HG02970 (cell line): Measurements from ENCODE around the gene FBXO4.
"Not testable (repeated sequence)": the region's sequence is repeated elsewhere in the genome, so short reads cannot be mapped to it uniquely, and the experiment has no call there.

Experiments
- ATAC-seq: cut with Tn5 transposase; IDR thresholded peaks from one replicate; pipeline ENCODE4 v1.9.1; 2021; ENCODE audit warnings: mild to moderate bottlenecking, moderate library complexity, moderate number of reproducible peaks; ENCODE audit not compliant: unreplicated experiment, low FRiP score

FBXO4 gene

GRCh38 chr5:41921166-41921565 lies 3.9 kb upstream of the FBXO4 start:
- ATAC-seq = no peak

- no peak for ATAC-seq
Measured at GRCh38 chr5:41921874-41922273, 3.2 kb upstream of the FBXO4 start.

- ATAC-seq = no peak
Measured at GRCh38 chr5:41924526-41924871, 582 bp upstream of the FBXO4 start.

DNA sequence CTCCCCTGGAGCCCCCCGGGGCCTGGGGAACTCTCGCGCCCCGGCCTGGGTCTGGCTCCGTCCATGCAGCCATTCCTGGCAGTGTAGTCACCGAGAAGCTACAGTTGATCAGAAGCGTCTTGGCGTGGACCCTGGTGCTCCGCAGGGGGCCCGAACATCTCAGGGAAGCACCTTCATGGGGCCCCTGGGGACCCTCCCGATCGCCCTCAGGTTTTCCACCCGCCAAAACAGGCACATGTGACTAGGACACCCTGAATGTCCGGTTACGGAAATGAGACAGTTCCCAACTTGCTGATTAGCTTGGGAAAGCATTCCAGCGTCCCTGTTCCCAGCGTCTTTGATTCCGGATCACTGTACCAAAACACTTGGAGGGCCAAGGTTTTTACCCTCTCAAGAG lies 472 bp downstream of the FBXO4 start:
- no peak for ATAC-seq

DNA sequence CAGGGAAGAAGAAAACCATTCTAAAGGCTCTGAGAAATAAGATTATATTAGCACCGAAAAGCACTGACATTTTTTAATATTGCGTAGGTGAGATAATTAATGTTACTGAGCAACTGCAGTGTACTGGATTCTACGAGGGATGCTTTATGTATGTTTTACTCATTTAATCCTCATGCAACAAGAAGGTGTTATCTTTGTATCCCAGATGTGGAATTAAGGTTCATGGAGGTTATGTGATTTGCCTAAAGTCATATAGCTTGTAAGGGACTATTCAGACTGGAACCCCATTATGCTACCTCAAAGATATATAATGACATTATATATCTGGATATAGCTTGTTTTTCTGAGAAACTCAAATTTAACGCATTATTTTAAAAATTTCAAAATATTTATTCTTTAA lies 2.5 kb downstream of the FBXO4 start:
- ATAC-seq = no peak

GRCh38 chr5:41929035-41929434 lies 4.0 kb downstream of the FBXO4 start:
- no peak for ATAC-seq

DNA sequence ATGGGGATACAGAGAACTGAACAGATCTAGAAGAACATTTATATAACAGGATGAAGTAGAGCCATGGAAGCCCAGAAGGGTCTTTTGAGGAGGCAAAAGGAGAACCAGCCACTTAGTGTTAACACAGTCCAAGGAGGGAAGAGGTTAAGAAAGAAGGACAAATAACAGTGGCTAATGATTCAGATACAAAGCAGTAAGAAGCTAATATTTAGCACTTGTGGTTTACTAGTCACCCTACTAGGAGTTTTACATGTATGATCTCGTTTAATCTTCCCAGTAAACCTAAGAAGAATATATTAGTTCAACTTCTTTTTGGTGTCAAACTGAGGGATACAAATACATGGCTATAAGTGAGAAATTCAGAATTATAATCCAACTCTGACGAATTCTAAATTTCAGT lies 7.7 kb downstream of the FBXO4 start:
- no peak for ATAC-seq

DNA sequence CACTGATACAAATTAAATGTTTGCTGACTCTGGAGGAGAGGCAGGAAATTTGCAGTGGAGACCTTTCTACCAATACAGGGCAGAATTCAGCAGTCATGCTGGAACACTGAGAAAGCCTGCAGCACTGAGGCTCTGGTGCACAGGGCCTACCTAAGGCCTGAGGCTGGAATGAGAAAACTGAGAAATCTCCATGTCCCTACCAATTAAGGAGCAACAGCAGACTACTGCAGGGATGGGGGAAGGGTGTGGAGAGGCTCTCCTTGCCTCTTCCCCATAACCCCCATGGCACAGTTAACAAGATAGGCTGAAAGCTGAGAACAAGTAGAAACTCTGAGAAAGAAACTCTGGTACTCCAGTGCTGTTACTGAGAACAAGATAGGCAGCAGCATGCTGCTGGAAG lies 10.5 kb downstream of the FBXO4 start:
- ATAC-seq = no peak

DNA sequence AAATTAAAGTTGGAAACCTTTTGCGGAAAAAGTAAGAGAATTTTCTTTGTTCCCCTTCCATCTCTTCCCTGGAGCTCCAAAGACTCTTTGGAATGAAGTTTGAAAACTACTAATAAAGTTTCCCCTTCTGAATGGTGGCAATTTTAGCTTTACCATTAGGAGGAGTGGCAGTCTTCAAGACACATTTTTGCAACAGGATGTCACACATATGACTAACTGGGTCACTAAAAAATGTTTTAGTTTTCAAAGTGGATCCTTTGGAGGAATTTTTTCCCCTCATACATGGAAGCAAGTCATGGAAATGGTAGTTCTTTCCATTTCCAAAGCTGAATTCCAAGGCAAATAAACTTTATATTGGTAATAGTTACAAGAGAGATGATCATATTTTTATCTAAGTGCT lies 15.6 kb downstream of the FBXO4 start:
- ATAC-seq = no peak

- ATAC-seq = not testable (repeated sequence)
Measured at GRCh38 chr5:41945332-41945955, 20.4 kb downstream of the FBXO4 start.

DNA sequence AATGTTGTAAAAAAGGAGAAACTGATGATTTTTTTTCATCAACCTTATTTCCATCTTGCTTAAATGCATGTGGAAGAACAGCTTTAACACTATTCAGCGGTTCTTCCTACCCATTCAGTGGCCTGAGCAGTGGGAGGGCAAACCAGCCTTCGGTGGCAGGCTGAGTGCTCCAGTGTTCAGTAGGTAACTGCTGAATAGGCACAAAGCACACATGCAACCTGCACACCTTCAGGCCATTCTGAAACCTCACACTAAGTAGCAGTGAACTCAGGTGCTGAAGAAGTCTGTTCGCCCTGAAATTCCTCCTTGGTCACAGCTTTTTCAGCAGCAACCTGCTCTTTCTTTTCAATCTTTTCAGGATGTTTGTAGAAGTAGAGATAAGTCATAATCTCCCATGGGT lies 26.1 kb downstream of the FBXO4 start:
- no peak for ATAC-seq

GRCh38 chr5:41954286-41954685 lies 29.2 kb downstream of the FBXO4 start:
- no peak for ATAC-seq

- ATAC-seq = no peak
Measured at GRCh38 chr5:41955432-41956024, 30.4 kb downstream of the FBXO4 start.

GRCh38 chr5:41956943-41957342 lies 31.9 kb downstream of the FBXO4 start:
- no peak for ATAC-seq

DNA sequence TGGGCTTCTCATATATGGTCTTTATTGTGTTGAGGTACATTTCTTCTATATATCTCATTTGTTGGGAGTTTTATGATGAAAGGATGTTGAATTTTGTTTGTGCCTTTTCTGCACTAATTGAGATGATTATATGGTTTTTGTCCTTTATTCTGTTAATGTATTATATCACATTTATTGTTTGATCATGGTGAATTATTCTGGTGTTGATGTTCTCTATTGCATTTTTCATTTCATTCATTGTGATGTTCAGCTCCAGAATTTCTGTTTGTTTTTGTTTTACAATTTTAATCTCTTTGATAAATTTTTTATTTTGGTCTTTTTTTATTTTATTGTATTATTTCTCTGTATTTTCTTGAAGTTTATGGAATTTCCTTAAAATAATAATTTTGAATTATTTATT lies 35.4 kb downstream of the FBXO4 start:
- no peak for ATAC-seq

GRCh38 chr5:41961736-41962135 lies 36.7 kb downstream of the FBXO4 start:
- no peak for ATAC-seq

- no peak for ATAC-seq
Measured at GRCh38 chr5:41962491-41962890, 37.4 kb downstream of the FBXO4 start.

DNA sequence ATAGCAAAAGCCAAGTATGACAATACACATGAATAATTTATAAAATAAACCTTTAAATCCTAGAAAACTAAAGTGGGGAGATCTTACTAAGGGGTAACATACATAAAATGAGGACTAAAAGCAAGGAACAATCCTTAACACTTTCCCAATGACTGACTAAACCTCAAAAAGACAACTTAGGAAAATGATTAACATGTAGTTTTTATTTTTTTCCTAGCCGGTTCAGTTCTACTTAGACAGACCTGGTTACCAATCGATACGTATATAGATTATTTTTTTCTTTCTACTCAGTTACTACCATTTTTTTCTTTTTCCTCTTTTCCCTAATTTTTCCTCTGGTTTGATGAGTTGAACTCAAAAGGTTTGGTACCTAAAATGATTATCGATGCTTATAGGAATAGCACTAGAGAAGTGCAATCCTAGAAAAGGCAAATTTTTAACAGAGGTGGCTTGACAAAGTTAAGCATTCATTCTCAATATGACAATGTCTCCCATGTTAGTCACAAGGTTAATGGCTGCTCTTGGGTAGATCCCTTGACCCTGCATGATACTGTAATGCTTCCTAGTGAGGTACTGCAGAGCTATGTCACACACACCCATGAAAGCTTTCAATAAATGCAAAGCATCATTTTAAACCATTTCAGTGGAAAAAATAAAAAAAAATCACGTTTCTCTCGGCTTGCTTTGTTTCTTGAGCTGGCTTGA lies 41.5 kb downstream of the FBXO4 start:
- ATAC-seq = no peak

DNA sequence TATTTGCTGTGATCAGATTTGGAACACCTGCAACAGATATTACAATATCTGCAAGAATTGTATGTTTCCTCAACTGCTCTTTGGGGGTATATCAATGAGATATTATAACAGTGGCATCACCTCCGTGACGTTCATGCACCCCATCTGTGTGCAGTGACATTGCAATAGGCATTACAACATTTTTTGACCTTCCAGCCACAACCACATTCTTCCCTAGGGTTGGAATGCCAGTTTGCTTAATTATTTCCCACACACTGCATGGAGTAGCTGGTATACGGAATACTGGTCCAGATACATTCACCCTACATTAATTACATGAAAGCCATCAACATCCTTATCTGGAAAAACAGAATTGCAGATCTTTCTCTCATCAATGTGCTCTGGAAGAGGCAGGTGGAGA lies 42.3 kb downstream of the FBXO4 start:
- ATAC-seq = no peak

- ATAC-seq = no peak
Measured at GRCh38 chr5:41968153-41968723, 43.2 kb downstream of the FBXO4 start.

DNA sequence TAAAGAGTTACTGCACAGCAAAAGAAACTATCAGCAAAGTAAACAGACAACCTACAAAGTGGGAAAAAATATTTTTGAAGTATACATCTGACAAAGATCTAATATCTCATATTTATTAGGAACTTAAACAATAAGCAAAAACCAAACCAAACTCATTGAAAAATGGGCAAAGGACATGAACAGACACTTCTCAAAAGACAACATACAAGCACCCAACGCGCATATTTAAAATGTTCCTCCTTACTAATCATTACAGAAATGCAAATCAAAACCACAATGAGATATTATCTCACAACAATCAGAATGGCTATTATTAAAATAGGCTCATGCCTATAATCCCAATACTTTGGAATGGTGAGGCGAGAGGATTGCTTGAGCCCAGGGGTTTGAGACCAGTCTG lies 48.0 kb downstream of the FBXO4 start:
- ATAC-seq = no peak

GRCh38 chr5:41973887-41974286 lies 48.8 kb downstream of the FBXO4 start:
- no peak for ATAC-seq
